Fibroblast of mammary gland (primary cell): ENCODE results near the gene ACOXL.

ENCODE experiments used
- DNase-seq: peaks from one replicate; pipeline ENCODE4 v3.0.0-alpha.2; 2010; ENCODE audit warnings: low read depth
- H3K4me3 ChIP-seq: 2 replicates; pipeline ENCODE4 v1.5.1; 2011; ENCODE audit warnings: low read depth, mild to moderate bottlenecking, low read length, moderate library complexity; ENCODE audit not compliant: control insufficient read depth
- TF ChIP-seq, protein P1 (sequence below): conservative IDR thresholded peaks from 2 replicates; pipeline ENCODE4 v1.5.1; 2011; ENCODE audit warnings: low read depth, low read length, inconsistent platforms; ENCODE audit not compliant: control insufficient read depth, insufficient read depth

ACOXL gene

DNA sequence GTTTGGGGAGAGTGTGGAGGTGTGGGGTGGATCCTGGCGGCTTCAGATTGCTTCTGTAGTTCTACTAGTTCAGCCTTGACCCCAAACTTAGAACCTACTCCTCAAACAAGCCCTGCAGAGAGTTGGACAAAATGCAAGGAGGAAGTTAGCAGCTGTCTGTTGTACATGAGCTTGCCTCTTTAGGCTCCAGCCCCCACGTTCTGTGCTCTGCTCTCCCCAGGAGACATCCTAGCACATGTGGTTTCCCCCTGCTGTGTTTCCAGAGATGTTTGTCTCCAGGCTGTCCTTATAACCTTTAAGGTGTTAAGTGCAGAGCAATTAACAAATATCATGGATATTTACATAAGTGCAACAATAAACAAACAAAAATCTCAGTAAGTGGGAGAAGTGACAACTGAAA is 111.1 kb downstream of the ACOXL start:
- DNase-seq, result no peak
- no peak overlapping the region for H3K4me3 ChIP-seq
- TF ChIP-seq, protein P1, sequence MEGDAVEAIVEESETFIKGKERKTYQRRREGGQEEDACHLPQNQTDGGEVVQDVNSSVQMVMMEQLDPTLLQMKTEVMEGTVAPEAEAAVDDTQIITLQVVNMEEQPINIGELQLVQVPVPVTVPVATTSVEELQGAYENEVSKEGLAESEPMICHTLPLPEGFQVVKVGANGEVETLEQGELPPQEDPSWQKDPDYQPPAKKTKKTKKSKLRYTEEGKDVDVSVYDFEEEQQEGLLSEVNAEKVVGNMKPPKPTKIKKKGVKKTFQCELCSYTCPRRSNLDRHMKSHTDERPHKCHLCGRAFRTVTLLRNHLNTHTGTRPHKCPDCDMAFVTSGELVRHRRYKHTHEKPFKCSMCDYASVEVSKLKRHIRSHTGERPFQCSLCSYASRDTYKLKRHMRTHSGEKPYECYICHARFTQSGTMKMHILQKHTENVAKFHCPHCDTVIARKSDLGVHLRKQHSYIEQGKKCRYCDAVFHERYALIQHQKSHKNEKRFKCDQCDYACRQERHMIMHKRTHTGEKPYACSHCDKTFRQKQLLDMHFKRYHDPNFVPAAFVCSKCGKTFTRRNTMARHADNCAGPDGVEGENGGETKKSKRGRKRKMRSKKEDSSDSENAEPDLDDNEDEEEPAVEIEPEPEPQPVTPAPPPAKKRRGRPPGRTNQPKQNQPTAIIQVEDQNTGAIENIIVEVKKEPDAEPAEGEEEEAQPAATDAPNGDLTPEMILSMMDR, result no peak

DNA sequence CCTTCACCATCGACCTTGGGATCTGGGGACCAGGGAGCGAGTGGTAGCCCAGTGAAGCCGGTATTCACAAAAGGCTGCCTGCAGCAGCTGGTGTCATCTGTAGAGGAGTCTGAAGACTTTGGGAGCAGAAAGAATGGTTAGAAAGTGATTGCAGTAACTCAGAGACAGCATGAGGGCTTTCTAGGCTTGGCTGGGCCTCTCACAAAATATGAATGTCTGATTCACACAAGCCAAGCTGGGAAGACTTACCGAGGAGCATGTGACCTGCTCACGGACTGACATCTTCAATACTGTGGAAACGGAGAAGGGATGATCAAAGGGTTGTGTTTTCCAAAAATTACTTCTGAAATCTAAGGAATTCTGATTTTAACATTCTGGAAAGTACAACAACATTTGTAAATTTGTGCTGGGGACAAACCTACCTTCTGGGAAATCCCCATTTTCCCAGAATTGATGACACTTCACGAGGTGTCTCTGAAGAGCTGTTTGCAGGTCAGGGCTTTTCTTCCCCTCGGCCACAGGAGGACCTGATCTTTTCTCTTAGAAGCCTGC is 111.7 kb downstream of the ACOXL start:
- no peak for DNase-seq
- H3K4me3 ChIP-seq, result no peak overlapping the region
- TF ChIP-seq, protein P1, result no peak

DNA sequence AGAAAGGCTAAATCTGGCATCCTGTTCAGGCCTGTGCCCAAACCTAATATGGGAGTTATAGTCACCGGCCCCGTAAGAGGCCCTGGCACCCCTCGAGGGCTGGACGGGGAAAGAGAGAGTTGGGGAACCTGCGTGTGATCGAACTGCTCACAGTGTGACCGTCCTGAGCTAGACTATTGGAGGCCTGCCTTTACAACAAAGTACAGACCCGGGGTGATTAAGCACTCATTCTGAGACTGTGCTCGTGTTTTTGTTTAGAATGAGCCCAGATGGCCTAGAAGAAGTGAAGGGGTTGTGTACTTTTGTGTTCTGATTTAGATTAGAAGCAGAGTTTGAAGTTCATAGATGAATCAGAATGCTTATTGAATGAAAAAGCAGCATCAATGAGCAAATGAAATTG is 115.3 kb downstream of the ACOXL start:
- TF ChIP-seq, protein P1, result no peak
- H3K4me3 ChIP-seq, result no peak overlapping the region
- no peak for DNase-seq

GRCh38 chr2:110848071-110848470 is 115.7 kb downstream of the ACOXL start:
- DNase-seq, result no peak
- H3K4me3 ChIP-seq, result no peak overlapping the region
- TF ChIP-seq, protein P1, result no peak

GRCh38 chr2:110848519-110849030 is 116.2 kb downstream of the ACOXL start:
- H3K4me3 ChIP-seq, result no peak overlapping the region
- DNase-seq, result peak; percentile 7
- TF ChIP-seq, protein P1, result no peak

GRCh38 chr2:110851531-110851930 is 119.2 kb downstream of the ACOXL start:
- TF ChIP-seq, protein P1, result no peak
- DNase-seq, result no peak
- H3K4me3 ChIP-seq, result no peak overlapping the region

- TF ChIP-seq, protein P1, result no peak
- H3K4me3 ChIP-seq, result no peak overlapping the region
- no peak for DNase-seq
Measured at GRCh38 chr2:110852051-110852450, 119.7 kb downstream of the ACOXL start.
